HG03354 (cell line): Measurements from ENCODE around the gene DR1.
"Not testable (repeated sequence)": the region's sequence is repeated elsewhere in the genome, so short reads cannot be mapped to it uniquely, and the experiment has no call there.

Experiments
- ATAC-seq: cut with Tn5 transposase; IDR thresholded peaks from one replicate; pipeline ENCODE4 v1.9.1; 2021; ENCODE audit warnings: mild to moderate bottlenecking; ENCODE audit not compliant: unreplicated experiment, poor library complexity, severe bottlenecking

DR1 gene

DNA sequence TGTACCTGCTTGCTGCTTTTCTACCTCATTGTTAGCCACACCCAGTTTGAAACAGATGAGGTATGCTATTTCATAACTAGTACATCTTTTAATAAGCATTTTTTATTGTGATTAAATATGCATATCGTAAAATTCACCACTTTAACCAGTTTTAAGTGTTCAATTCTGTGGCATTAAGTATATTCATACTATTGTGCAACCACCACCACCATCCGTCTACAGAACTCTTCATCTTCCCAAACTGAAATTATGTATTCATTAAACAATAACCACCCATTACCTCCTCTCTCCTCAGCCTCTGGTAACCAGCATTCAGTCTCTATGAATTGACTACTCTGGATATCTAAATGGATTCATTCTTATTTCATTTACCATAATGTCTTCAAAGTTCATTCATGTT, 20.1 kb downstream of the DR1 start:
- no peak for ATAC-seq

DNA sequence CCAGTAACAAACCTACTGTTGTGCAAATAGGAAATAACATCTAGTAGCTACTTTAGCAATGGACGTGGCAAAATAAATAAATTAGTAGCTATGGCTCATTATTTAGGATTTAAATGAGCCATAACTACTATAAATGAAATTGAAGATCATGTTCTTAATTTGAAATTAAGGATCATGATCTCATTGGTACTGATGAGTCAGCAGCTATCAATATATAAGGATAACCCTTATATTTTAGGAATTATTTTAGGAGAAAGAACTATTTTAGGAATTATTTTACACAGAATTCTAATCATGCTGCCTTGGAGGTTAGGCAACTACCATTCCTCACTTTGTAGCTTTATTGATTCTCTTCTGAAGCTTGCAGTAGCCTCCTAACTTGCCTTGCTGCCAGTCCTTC, 24.0 kb downstream of the DR1 start:
- ATAC-seq: no peak

DNA sequence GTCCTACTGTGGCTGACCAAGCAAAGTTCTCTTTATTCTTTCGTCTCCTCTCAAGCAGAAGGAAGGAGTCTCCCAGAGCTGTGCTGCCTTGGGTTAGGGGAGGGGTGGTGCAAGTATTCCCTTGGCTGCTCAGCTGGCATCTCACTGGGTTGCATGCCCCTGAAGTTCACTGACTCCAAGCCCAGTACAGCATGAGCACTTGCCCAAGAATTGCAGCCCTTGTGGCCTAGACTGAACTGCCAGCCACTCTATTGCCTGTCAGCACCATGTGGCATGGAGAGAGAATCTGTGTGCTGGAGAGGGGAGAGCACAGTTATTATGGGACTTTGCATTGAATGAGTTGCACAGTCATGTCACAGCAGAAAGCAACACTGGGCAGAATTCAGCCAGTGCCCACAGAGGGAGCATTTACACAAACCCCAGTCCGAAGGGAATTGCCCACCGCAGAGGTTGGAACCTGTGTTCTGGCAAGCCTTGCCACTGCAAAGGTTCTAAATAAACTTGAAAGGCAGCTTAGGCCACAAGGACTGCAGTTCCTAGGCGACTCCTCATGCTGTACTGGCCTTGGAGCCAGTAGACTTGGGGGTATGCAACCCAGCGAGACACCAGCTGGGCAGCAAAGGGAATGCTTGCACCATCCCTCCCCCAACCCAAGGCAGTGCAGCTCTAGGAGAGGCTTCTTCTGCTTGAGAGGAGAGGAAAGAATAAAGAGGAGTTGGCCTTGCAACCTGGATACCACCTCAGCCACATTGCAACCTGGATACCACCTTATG, 28.8 kb downstream of the DR1 start:
- no peak for ATAC-seq

DNA sequence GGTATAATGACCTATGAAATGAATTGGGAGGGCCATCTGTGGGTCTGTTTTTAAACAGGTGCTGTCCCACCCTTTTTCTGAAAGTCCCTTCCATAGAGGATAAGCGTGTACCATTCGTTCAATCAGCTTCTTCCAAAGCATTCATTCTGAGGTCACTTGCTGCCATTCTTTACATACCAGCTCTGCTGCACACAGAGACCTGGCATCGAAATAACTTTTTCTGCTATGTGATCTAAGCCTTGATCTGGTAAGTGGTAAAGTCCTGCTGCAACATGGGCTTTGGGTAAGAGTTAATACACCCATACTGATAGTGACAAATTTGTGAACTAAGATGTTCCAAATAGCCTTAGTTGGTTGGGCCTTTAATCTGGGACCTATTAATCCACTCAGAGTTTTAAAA, 38.9 kb downstream of the DR1 start:
- ATAC-seq: no peak

DNA sequence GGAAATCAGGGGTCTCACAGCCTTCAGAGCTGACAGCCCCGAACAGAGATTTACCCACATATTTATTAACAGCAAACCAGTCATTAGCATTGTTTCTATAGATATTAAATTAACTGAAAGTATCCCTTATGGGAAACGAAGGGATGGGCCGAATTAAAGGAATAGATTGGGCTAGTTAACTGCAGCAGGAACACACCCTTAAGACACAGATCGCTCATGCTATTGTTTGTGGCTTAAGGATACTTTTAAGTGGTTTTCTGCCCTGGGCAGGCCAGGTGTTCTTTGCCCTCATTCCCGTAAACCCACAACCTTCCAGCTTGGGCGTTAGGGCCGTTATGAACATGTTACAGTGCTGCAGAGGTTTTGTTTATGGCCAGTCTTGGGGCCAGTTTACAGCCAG, 40.6 kb downstream of the DR1 start:
- not testable (repeated sequence) for ATAC-seq

DNA sequence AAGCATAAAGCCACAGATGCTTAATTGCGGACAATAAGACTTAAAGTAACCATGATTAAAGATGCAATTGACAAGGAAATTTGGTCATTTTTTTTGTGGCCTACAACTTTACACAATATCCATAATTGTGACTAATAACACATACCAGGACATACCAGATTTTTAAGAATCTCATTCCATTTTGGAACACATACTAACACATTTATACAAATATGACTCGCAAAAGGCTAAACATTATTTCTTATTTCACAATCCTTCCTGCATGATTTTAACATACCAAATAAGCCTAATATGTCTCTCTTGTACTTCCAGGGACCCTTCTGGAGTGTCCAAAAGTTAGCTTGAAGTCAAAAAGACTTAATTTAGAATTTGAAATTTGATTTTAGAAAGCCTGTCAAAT, 48.8 kb downstream of the DR1 start:
- ATAC-seq: no peak

DNA sequence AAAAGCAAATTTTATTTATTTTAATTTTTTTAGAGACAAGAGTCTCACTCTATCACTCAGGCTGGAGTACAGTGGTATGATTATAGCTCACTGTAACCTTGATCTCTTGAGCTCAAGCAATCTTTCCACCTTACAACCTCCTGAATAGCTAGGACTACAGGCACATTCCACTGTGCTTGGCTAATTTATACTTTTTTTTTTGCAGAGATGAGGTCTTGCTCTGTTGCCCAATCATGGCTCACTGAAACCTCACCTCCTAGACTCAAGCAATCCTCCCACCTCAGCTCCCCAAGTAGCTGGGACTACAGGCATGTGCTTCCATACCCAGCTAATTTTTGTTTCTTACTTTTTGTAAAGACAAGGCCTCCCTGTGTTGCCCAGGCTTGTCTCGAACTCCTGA, 49.5 kb downstream of the DR1 start:
- no peak for ATAC-seq

DNA sequence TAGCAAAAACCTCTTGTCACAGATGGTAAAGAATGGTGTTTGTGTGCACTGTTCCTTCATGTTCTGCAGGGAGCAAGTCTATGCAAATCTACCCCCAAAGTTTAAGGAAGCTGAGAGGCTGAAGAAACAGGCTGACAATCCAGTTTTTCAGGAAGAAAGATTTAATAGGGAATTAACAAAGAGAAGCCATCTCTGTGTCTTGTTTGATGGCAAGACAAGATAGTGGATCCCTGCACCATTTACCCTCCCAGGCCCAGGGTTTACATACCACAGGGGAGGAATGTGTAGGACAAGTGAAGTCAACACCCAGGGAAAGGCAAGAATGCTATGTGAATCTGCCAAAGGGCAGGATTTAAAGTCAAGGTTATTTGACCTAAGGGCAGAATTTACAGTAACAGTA, 54.1 kb downstream of the DR1 start:
- ATAC-seq: no peak

DNA sequence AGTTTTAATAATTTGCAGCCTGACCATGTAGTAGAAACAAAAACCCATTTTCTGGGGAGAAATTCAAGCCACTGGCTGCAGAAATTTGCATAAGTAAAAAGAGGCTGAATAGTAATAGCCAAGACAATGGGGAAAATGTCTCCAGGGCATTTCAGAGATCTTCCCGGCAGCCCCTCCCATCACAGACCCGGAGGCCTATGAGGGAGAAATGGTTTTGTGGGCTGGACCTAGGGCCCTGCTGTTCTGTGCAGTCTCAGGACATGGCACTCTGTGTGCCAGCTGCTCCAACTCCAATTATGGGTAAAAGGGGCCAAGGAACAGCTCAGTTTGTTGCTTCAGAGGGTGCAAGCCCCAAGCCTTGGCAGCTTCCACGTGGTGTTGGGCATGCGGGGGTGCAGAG, 62.5 kb downstream of the DR1 start:
- no peak for ATAC-seq

DNA sequence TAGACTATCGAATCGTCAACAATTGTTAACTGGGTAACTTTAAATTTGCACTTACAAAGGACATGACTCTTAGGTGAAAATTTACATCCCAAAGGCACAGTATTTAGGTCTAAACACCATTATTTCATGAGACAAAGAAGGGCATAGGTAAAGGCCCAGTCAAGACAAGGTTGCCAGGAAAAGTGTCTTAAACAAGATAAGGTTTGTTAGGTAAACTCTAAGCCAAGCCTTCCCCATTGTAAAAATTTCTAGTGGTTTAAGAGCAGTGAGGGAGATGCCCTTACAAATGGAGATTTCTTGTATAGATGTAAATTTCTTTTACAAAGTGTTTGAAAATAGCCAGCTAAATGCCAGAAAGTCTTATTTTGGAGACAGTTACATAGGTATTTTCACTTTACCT, 65.3 kb downstream of the DR1 start:
- ATAC-seq: no peak

DNA sequence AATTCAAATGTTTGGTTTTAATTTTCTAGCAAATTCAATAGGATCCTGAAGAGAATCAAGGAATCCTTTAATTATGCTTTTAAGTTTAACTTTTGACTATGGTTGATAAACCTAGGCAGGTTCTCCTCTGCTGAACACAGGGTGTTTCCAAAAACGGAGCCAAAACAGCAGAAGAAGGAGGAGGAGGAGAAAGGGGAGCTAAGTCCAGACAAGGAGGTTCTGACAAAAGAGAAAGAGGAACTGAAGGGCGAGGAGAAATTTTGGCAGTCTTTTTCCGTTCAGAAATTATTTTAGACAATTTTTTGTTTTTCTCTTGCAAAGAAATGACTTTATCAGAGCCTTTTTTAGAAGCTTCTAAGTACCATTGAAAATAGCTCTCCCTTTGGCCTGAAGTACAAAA, 69.0 kb downstream of the DR1 start:
- no peak for ATAC-seq

DNA sequence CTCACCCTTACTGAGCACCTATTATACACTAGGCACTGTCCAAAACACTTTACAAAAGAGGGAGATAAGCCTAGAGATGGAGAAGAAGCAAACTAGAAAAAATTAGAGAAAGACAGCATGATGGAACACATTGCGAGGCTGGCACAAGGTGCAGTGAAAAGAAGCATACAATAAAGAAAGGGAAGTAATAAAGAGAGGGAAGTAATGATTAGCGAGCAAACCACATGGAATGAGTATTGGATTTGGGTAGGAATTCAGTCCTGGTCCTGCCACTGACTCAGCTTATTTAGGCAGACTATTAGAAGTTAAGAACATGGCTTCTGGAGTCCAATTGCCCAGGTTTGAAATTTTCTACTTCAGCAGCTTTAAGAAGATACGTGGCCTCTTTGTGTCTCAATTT, 69.6 kb downstream of the DR1 start:
- no peak for ATAC-seq

DNA sequence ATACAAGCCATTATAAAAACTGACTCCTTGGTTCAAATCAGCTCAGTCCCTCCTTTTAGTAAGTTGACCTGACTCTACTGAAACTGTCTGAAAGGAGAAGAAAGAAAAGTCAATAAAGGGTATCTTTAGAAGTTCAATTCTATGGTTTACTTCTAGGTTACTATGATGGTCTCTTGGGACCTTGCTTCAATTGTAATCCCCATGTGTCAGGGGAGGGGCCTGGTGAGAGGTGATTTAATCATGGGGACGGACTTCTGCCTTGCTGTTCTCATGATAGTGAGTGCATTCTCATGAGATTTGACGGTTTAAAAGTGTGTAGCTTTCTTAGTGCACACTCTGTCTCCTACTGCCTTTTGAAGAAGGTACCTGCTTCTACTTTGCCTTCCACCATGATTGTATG, 70.5 kb downstream of the DR1 start:
- ATAC-seq: no peak
